ENCODE measurements around the gene LRRC47. TPM values are rescaled to one million over a fixed set of nuclear protein-coding genes. Genes with fewer than 3 reads are reported as not detected.
"Not testable (repeated sequence)": the region's sequence is repeated elsewhere in the genome, so short reads cannot be mapped to it uniquely, and the experiment has no call there.

Gene LRRC47
- total and polyA plus RNA-seq, 8 donors = 12.0 to 212 (median 27.1) TPM

- no peak for TF ChIP-seq CTCF (IDR thresholded peaks at IDR 0.05)
- no peak for TF ChIP-seq EP300 (IDR thresholded peaks at IDR 0.05)
- TF ChIP-seq POLR2AphosphoS5 (IDR thresholded peaks at IDR 0.05) = no peak
- TF ChIP-seq POLR2A (IDR thresholded peaks at IDR 0.05) = no peak
- WGBS, 5 donors = 56 to 67% (median 63%) methylated on average over 6 of the region's 6 CpGs
- no peaks in the 10 kb centered on the region for H3K9me3 ChIP-seq
Observed at GRCh38 chr1:3750741-3751140, 45.6 kb downstream of the LRRC47 start.

GRCh38 chr1:3749512-3749911 lies 46.8 kb downstream of the LRRC47 start:
- TF ChIP-seq EP300 (IDR thresholded peaks at IDR 0.05) (no peak), CTCF (IDR thresholded peaks at IDR 0.05) (no peak), POLR2A (IDR thresholded peaks at IDR 0.05) (no peak), POLR2AphosphoS5 (IDR thresholded peaks at IDR 0.05) (no peak)
- Histone ChIP-seq H3K9me3 (no peaks in the 10 kb centered on the region), H3K27ac (no peak overlapping the region), H3K4me1 (peaks cover 19 to 35% (median 31%) of the 10 kb centered on the region in 4 donors), H3K4me3 (no peak overlapping the region), H3K27me3 (peaks cover 0 to 24% (median 3%) of the 10 kb centered on the region in 3 donors), H3K36me3 (peaks cover 0 to 8% (median 0%) of the 10 kb centered on the region in 4 donors)
- intact Hi-C loops (cut with DNase I; ENCODE audit: low total_unique reads) = no loop called here
- DNase-seq = no peak
- WGBS, 5 donors = 61 to 69% (median 68%) methylated on average over 5 of the region's 5 CpGs

More at GRCh38 chr1:3750741-3751140, 45.6 kb downstream of the LRRC47 start:
- Histone ChIP-seq H3K4me3 (no peak overlapping the region), H3K4me1 (peaks cover 17 to 23% (median 21%) of the 10 kb centered on the region in 4 donors), H3K36me3 (no peaks in the 10 kb centered on the region), H3K27ac (no peak overlapping the region), H3K27me3 (peaks cover 0 to 36% (median 8%) of the 10 kb centered on the region in 3 donors)
- DNase-seq = no peak
- intact Hi-C loops (cut with DNase I; ENCODE audit: low total_unique reads) = no loop called here

- DNase-seq; H3K27ac ChIP-seq; H3K9me3 ChIP-seq; H3K4me3 ChIP-seq; intact Hi-C loops (cut with DNase I; ENCODE audit: low total_unique reads): not testable (repeated sequence)
- Histone ChIP-seq H3K36me3 (peaks cover 0 to 19% (median under 1%) of the 10 kb centered on the region in 4 donors), H3K27me3 (peaks cover 0 to 13% (median 0%) of the 10 kb centered on the region in 3 donors), H3K4me1 (peaks cover 19 to 44% (median 32%) of the 10 kb centered on the region in 4 donors)
- 75 to 85% (median 82%) methylated on average over 15 of the region's 15 CpGs for WGBS, 5 donors
Observed at GRCh38 chr1:3748316-3748900, 47.9 kb downstream of the LRRC47 start.

- TF ChIP-seq CTCF (IDR thresholded peaks at IDR 0.05) = no peak
- no peak for TF ChIP-seq POLR2A (IDR thresholded peaks at IDR 0.05)
- no peak for TF ChIP-seq EP300 (IDR thresholded peaks at IDR 0.05)
- TF ChIP-seq POLR2AphosphoS5 (IDR thresholded peaks at IDR 0.05) = no peak
- H3K9me3 ChIP-seq = no peaks in the 10 kb centered on the region
- H3K4me1 ChIP-seq = peaks cover 19 to 44% (median 32%) of the 10 kb centered on the region in 4 donors
- no peak for DNase-seq
- H3K27ac ChIP-seq = no peak overlapping the region
- intact Hi-C loops (cut with DNase I; ENCODE audit: low total_unique reads) = no loop called here
- H3K36me3 ChIP-seq = peaks cover 2 to 24% (median 5%) of the 10 kb centered on the region in 4 donors
- peak overlapping the region; percentile 72 to 85 (median 80) for H3K4me3 ChIP-seq
- peaks cover 0 to 10% (median 0%) of the 10 kb centered on the region in 3 donors for H3K27me3 ChIP-seq
- 66 to 76% (median 71%) methylated on average over 13 of the region's 13 CpGs for WGBS, 5 donors
Observed at GRCh38 chr1:3747903-3748302, 48.4 kb downstream of the LRRC47 start.

GRCh38 chr1:3747522-3747848 lies 48.8 kb downstream of the LRRC47 start:
- no peak for DNase-seq
- Histone ChIP-seq H3K4me3 (peak overlapping the region; percentile 72 to 85 (median 80)), H3K27ac (peak overlapping the region in 4 of 5 donors; percentile 66 to 83 (median 78)), H3K4me1 (peaks cover 19 to 44% (median 32%) of the 10 kb centered on the region in 4 donors), H3K36me3 (peaks cover 6 to 28% (median 9%) of the 10 kb centered on the region in 4 donors), H3K9me3 (no peaks in the 10 kb centered on the region), H3K27me3 (peaks cover 0 to 6% (median 0%) of the 10 kb centered on the region in 3 donors)
- TF ChIP-seq EP300 (IDR thresholded peaks at IDR 0.05) (no peak), POLR2AphosphoS5 (IDR thresholded peaks at IDR 0.05) (no peak), CTCF (IDR thresholded peaks at IDR 0.05) (no peak), POLR2A (IDR thresholded peaks at IDR 0.05) (no peak)
- WGBS, 5 donors = 27 to 46% (median 35%) methylated on average over 6 of the region's 6 CpGs
- intact Hi-C loops (cut with DNase I; ENCODE audit: low total_unique reads) = no loop called here

Data from stomach (tissue), 9 donors.